CD1c-positive myeloid dendritic cell (primary cell): ENCODE data around the gene ITM2B.

Source experiments
- DNase-seq: peaks from one replicate; pipeline ENCODE4 v3.0.0-alpha.2; 2016; ENCODE audit errors: extremely low spot score

The ITM2B gene

DNA sequence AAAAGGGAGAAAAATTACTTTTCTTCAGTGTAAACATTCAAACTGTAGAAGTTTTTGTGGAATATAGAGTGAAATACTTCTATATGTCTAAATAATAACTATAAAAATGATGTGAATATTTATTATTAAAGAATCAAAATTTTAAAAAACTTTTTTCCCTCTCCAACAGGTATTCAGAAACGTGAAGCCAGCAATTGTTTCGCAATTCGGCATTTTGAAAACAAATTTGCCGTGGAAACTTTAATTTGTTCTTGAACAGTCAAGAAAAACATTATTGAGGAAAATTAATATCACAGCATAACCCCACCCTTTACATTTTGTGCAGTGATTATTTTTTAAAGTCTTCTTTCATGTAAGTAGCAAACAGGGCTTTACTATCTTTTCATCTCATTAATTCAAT, 28.0 kb downstream of the ITM2B start:
- DNase-seq, result no peak

DNA sequence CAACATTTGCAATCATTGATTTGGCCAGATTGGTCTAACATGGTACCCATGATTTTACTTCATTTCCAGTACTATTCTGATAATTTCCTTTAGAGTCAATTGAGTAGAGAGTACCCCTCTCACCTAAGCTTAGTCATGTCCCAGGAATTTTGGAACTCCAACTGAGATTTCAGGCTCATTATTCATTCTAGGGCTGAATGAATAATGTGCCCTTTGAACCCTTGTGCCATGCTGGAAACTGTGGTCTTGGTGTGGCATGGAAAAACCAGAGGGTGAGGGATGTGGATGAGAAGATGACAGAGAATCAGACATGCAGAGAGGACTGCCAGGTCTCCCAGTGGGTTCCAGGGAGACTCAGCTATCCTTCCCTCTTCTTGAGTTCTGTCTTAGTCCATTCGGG, 30.2 kb downstream of the ITM2B start:
- no peak for DNase-seq

DNA sequence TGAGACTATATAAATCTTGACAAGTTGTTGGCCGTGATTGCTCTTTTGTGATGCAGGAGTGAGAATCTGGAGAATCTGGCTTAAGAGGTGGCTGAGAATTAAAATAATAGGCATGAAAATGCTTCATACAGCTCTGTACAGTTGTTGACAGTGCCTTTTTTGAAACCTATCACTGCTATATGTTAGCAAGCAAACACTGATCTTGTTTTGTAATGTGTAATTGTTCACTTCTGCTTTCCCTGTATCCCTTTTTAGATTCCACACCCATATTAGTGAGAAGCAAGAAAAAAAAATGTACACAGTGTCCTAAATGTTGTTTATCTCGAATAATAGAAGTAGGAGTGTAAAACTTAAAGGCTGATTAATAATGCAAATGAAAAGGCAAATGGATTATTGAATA, 31.1 kb downstream of the ITM2B start:
- DNase-seq, result peak; percentile 49

DNA sequence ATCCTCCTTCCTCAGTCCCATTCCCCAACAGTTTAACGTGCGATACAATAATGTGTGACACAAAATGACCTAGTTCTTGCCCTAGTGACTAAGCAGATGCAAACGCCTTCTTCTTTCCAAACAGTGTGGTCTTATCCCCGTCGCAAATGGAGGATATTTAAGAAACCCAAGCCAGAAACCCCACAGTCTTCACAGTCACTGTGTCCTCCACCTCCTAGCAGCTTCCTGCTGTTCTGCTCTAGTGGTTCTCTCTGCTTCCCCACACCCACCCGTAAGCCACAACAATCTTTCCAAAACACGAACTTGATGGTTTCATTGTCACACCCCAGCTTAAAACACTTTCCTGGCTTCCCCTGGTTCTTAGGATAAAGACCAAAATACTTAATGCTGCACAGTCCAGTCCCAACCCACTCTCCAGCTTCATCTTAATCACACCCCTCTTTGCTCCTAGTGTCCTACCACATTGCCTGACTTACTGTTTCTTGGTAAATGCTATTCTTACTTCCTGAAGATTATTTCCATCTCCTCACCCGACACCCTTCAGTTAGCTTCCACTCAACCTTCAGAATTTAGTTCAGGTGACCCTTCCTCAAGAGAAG, 32.3 kb downstream of the ITM2B start:
- DNase-seq, result peak; percentile 55

DNA sequence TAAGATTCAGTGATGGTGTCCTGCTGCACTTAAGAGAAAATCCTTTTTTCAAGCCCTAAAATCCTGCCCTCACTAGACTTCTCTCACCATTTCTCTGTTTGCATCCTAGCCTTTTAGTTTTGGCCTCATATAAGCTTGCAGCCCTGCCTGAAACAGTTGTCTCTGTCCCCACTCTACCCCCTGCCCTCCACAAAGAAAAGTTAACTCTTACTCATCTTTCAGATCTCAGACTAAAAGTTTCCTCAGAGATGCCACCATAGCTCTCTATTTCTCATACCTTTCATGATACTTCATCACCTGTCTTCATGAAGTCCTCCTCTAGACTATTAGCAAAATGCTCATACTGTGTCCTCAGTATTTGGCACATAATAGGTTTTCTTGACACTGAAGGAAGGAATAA, 33.1 kb downstream of the ITM2B start:
- no peak for DNase-seq

DNA sequence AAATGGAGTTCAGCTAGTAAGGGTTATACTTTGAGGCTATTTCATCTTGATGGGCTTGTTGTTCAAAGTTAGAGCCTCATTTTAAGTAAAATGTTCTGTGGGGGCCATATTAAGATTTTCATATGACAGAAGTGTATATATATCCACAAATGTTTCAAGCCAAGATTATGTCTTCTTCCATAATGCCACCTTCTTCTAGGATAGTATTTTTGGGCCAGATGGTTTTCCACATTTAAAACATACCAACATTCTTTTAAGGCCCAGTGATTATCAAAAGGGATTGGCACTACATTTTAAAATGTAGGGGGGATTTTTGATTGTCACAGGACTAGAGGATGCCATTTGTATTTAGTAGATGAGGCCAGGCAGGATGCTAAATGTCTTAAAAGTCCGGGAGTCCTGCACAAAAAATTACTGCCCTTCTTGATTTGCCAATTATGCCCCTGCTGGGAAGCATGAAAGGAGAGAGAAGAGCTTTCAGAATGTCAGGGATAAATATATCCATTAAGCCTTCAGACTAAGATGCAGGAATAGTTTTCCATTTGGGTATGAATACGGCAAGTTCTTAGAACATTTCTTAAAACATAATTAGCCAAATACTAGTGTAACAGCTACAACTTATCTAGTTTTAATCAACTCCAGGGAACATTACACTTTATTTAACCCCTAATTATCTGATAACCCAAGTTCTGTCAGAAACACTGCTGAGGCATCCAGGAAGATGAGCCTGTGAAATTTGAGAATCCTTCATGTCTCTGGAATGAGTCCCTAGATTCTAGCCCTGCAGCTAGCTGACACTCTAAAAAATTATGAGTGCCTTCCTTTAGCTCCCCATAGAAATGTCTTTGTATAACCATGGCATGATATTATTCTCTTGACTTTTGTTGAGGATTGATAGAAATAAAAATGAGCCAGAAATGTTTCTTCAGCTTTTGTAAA, 34.0 kb downstream of the ITM2B start:
- DNase-seq, result no peak

DNA sequence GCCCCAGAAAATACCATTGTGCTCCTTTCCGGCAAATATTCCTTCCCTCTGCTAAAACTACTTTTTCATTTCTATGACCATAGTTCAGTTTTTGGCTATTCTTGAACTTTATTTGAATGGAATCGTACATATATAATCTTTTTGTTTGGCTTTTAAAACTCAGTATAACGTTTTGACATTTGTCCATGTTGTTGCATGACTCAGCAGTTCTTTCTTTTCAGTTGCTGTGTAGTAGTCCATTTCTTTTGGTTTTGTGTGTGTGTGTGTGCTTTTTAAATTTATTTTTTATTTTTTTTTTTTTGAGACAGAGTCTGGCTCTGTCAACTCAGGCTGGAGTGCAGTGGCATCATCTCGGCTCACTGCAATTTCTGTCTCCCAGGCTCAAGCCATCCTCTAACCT, 35.0 kb downstream of the ITM2B start:
- DNase-seq, result no peak

DNA sequence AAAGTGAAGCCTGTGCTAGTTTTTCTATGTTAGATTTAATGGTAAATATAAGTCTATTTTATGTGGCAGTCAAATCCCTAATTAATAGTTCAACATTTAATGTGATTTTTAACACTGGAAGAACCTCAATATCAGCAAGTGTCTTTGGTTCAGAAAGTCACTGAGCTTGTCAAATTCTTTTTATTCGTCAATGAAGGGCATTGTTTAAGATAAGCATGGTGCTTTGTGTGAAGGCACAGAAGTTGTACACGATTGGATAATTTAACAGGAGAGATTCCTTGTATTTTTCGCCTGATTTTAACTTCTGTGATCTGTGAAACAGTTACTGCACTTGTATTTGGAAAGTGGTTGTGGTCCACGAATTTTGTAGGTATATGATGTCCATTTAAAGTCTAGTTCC, 40.3 kb downstream of the ITM2B start:
- DNase-seq, result no peak

DNA sequence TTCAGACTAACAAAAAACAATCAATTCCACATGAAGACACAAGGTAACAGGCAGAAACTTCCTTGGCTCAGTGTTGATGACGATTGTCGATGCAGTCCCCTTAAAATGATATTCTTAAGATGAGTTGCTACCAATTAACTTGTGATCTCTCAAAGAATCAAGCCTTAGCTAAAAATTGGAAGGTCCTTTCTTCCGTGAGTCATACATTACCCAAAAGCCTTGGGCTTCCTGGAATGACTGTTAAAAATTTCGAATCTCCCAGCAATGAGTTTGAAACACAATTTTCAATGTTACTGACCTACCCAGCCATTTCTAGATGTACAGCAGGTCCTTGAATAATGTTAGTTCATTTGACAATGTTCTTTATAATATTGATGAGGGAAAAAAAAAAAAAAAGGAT, 42.5 kb downstream of the ITM2B start:
- no peak for DNase-seq

DNA sequence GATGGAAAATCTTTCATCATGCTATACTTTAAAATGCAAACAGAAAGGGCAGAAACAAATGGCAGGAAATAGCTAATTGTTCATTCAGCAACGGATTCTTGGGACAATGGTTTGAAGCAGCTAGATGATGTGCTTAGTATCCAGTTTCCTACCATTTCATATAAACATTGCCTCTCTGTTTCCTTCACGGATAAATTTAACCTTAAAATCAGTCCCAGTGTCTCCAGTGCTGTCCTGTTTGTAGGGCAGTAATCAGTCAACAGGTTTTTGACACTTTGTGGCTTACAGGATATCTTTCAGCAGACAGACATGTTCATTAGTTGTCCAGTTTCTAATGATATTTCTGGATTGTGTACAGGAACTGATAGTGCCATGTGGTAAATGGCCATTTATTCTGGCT, 45.8 kb downstream of the ITM2B start:
- DNase-seq, result no peak

DNA sequence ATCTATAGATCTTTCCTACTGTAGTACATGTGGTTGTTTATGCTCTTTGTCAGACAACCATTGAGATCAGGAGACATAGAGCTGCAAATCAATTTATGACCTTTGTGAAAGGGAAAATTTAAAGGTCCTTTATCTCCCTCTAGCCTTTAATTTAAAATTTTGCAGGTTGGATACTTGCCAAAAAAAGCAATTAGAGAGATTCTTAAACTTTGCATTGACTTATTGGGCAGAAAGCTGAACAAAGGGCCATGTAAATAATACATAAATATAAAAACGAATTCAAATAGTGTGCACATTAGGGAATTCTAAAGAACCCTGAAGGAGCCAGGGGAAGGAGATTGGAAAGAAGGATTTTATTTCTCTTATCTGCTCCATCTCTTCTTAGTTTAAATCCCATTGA, 48.5 kb downstream of the ITM2B start:
- no peak for DNase-seq

DNA sequence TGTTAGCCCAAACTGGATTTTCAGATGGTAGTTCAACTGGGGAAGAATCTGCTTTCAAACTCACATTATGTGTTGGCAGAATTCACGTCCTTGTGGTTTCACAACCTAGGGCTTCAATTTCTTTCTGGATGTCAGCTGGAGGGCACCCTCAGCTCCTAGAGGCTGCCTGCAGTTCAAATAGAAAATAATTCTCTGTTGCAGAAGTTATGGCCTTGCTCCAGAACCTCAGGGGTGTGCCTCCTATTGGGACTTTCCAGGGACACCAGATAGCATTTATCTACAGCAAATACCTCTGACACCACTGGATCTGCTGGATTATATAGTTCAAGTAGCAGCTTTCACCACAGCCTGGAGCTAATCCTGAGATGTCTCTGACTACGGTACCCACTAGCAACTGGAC, 58.7 kb downstream of the ITM2B start:
- no peak for DNase-seq

DNA sequence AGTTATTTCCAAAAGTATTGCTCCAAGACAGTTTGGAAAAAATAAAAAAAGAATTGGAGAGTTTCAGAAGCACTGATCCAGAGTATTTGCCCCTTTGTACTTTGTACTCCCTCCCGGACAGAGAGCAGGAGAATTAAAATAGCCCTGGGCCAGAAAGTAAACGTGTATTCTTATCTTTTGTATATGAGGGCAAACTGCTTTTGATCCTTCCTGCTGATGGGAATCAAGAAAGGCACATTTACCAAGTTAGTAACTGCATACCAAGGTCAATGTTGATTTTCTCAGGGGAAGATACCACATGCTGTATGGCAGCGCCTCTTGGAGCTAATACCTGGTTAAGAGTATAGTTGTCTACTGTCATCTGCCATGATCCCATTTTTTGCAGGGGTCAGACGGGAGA, 59.6 kb downstream of the ITM2B start:
- no peak for DNase-seq

DNA sequence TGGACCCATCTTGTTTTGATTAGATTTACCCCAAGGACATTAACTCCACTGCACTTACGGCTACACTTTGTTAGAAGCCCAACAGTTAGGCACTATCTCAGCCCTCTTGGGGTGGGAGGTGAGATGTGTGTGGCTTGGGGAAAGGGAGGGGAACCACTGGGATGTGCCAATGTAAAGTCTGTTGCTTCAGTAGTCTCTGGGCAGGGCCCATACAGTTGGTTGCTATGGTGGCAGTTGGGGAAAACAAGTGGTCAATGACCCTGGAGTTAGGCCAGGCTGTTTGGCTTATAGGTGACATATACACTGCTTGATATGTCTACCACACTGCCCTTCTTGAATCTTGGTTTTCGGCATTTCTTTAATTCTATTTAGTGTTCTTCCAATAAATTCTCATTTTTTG, 61.6 kb downstream of the ITM2B start:
- DNase-seq, result no peak

DNA sequence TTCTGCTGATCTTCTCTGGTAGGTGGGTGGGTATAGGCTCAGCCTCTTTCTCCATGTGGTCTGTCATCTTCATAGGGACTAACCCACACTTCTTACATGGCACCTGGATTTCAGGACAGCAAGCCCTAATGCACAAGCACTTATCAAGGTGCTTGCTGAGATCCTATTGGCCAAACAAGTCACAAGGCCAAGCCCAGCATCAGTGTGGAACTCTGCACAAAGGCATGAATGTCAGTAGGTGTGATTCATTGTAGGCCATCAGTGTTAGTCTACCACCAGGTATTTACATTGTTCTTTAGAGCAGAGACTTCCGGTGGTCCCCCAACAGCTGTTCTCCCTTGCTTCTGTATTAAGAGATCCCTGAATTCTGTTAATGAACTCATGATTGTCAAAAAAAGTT, 62.3 kb downstream of the ITM2B start:
- no peak for DNase-seq

DNA sequence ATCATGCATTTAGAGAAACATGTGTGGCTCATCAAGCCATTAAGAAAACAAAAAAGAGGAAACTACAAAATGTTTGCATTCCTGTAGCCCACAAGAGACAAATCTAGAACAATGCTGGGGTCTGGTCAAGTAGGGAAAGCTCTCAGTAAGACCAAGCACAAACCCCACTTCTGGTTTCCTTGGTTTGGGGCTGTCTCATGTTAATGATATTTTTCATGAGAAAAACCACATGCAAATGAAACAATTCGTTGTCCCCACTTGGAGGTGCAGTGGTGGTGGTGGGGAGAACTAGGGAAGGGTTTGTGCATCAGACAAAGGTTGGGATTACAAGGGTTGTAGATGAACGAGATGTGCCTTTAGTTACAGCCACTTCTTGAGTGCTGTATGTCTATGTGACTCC, 63.5 kb downstream of the ITM2B start:
- DNase-seq, result no peak

DNA sequence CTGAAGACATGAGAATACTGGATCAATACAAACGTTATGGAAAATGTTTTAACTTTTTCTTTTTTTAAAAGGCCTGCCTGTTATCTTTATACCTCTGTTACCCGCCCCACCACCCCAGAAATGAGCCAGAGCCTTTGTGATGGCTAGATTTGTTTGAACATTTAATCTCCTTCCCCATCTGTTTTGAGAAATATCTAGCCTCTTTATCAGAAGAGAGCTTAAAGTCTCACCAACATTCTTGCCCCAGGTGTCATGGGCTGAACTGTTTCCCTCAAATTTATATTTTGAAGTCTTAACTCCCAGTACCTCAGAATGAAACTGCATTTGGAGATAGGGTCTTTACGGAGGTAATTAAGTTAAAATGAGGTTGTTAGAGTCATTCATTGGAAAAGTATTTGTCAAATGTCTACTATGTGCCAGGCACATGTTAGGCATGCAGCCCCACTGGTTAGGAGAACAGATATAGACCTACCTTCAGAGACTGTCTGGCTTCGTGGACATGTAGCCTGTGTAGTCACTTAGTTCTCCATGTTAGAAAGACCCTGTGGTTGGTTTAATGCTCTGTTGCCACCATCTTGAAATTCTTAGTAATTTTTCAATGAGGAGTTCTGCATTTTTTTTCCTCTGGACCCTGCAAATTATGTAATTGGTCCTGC, 64.3 kb downstream of the ITM2B start:
- DNase-seq, result no peak

DNA sequence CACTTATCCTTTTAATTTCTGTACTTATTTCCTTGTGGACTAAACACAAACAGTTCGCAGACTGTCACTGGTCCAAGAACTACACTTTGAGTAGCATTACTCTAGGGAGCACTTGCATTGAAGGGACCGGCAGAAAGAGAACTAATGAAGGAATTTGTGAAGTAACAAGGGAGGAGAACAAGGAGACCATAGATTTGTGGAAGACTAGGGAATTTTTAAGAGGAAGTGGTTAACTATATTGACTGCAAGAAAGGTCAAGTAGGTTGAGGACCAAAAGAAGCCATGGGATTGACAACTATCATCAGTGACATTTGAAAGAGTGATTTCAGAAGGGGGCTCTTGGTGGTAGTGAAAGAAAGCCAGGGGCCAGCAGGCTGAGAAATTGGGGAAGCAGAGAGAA, 66.6 kb downstream of the ITM2B start:
- no peak for DNase-seq

DNA sequence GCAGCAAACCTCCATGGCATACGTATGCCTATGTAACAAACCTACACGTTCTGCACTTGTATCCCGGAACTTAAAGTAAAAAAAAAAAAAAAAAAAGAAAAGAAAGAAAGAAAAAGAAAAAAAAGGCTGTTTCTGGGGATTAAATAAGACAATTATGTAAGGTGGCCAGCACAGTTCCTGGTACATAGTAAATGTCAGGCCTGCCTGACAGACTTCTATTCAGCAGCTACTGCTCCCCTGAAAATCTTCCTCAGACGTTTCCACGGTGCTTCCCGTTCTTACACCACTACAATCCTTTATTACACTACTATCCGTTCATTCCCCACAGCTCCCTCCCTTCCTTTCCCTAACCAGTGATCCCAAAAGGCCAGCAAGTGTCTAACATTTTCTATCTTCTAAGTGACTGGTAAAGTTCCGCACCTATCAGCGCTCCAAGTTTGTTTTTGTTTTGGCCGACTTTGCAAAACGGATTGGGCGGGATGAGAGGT, 69.9 kb downstream of the ITM2B start:
- DNase-seq, result peak; percentile 36

DNA sequence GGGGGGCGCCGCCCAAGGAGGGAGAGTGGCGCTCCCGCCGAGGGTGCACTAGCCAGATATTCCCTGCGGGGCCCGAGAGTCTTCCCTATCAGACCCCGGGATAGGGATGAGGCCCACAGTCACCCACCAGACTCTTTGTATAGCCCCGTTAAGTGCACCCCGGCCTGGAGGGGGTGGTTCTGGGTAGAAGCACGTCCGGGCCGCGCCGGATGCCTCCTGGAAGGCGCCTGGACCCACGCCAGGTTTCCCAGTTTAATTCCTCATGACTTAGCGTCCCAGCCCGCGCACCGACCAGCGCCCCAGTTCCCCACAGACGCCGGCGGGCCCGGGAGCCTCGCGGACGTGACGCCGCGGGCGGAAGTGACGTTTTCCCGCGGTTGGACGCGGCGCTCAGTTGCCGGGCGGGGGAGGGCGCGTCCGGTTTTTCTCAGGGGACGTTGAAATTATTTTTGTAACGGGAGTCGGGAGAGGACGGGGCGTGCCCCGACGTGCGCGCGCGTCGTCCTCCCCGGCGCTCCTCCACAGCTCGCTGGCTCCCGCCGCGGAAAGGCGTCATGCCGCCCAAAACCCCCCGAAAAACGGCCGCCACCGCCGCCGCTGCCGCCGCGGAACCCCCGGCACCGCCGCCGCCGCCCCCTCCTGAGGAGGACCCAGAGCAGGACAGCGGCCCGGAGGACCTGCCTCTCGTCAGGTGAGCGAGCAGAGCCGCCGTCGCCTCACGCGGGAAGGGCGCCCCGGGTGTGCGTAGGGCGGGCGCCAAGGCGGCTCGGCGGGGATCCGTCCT, 70.5 kb downstream of the ITM2B start, which contains the start of gene RB1:
Gene RB1, plus strand, starts transcription at position 393 of the 784 bp plus-strand sequence. Its CDS starts 162 bp downstream, at position 555.
- peak; percentile 98 for DNase-seq

DNA sequence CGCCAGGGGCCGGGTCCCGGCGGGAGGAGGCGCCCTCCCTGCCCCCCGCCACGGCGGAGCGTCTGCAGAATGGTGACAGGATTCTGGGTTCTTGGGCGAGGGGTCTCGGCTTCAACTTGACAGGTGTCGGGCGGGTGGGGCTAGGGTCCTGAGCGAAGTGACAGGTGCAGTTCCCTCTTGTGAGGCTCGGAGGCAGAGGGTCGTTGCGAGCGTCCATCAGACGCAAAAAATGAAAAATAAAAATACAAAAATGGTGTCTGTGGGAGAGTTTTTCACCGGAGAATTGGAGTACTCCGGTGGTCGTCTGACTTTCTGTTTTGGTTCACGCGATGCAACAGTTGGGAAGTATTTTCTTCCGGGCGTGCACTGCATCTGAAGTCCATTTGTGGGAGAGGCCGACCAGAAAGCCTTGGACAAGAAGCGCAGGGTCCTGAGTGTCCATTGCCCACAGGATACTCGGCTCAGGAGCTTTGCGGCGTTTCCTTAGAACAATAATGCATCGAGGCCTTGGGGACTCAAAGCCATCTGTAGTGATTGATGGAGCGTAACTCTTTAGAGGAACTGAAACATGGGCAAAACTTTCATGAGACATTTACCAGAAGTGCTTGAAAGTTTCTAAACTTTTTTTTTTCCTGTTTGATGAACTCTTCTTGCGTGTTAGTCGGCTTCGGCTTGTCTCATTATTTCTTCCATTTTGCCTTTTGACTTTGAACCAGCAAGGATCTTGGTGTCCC, 71.3 kb downstream of the ITM2B start:
- DNase-seq, result peak; percentile 88
